ENCODE results near the gene UCN.
"Not testable (repeated sequence)": the region's sequence is repeated elsewhere in the genome, so short reads cannot be mapped to it uniquely, and the experiment has no call there.

UCN gene

GRCh38 chr2:27308359-27308881 is at the start of gene UCN:
UCN (minus strand) TSS chr2:27308445; CDS start chr2:27307895, 550 bp downstream.
- no peak for DNase-seq

- peak; percentile 98 to 99 for DNase-seq
Measured at GRCh38 chr2:27356382-27357181, 48.3 kb upstream of the UCN start, which contains the start of gene GTF3C2. GTF3C2 (minus strand) TSS chr2:27356764; CDS start chr2:27343554, 13,210 bp downstream.

- peak in 1 of 2 experiments; percentile 75 for DNase-seq
Measured at GRCh38 chr2:27356056-27356381, 47.8 kb upstream of the UCN start.

- DNase-seq, result no peak
Measured at GRCh38 chr2:27354597-27354927, 46.3 kb upstream of the UCN start.

DNA sequence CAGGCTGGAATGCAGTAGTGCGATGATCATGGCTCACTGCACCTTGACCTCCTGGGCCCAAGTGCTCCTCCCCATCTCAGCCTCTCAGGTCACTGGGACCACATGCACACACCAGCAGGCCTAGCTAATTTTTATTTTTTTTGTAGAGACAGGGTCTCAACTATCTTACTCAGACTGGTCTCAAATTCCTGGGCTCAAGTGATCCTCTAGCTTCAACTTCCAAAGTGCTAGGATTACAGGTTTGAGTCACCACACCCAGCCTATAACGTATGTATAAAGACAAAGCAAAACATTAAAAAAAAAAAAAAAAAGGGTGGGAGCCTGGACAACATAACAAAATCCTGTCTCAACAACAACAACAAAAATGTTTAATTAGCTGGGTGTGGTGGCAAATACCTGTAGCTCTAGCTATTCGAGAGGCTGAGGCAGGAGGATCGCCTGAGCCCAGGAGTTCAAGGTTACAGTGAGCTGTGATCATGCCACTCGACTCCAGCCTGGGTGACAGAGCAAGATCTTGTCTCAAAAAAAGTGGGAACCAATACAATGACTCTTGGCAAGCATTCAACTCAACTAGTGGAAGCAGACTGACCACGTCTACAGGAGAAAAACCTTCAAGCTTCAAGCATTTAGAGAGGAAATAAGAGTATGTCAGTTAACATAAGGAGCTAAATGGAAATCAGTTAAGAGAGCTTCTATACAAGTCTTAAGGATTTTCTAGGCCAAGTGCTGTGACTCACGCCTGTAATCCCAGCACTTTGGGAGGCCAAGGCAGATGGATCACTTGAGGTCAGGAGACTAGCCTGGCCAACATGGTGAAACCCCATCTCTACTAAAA is 45.7 kb upstream of the UCN start:
- DNase-seq, result no peak

DNA sequence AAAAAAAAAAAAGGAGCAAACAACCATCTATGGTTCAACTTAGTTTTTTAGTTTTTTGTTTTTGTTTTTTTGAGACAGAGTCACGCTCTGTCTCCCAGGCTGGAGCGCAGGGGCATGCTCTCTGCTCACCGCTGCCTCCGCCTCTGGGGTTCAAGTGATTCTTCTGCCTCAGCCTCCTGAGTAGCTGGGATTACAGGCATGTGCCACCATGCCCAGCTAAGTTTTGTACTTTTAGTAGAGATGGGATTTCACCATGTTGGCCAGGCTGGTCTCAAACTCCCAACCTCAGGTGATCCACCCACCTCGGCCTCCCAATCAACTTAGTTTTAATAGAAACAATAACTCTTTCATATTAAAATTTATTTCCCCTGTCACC is 45.1 kb upstream of the UCN start:
- not testable (repeated sequence) for DNase-seq

DNA sequence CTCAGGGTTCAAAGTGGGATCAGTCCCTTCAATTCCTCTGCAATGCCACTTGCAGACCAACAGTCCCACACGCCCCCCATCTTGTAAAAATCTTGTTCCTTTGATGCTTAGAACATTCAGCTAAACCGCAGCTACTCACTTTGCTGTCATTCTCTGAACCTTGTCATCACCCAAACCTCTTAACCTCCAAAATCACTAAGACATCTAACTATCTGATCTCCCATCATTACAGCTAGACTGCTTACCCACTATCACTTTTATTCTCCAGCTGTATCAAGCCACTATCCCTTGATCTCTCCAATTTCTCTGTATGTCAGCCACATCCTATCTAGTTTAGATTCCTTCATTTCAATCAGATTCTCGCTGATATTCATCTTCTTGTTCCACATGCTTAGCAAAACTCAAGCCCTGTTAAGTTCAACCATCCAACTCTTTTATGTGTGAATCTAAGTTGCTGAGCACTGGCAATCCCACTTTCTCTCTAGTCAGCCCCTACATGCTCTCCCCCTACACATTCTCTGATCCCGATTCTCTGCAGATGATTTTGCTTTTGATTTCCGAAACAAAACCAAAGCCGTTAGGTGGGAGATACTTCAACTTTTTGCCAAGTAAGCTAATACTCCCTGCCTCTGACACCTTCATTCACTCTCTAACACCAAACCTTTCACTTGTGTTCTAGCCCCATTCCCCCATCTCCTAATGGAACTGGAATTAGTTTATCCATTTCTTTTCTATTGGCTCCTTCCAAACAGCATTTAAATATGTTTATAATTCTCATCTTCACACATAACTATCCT is 43.8 kb upstream of the UCN start:
- no peak for DNase-seq

DNA sequence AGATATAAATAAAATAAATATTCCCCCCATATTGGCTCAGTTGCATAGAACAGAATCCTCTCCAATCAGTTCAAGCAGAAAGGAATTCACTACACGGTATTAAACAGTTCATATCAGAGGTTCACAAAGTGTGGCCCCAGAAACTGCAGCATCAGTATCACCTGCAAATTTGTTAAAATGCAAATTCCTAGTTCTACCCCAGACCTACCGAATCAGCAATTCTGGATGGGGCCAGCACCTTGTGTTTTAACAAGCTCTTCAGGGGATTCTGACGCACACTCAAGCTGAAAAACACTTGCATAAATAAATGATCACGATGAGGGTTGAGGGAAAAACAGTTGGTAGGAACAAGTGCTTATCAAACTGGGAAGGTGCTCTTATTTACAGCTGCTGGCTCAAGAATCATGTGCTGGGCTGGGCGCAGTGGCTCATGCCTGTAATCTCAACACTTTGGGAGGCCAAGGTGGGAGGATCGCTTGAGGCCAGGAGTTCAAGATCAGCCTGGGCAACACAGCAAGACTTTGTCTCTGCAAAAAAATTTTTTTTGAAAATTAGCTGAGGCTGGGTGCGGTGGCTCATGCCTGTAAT is 42.0 kb upstream of the UCN start:
- peak; percentile 24 to 56 for DNase-seq

- no peak for DNase-seq
Measured at GRCh38 chr2:27347641-27348040, 39.4 kb upstream of the UCN start.

DNA sequence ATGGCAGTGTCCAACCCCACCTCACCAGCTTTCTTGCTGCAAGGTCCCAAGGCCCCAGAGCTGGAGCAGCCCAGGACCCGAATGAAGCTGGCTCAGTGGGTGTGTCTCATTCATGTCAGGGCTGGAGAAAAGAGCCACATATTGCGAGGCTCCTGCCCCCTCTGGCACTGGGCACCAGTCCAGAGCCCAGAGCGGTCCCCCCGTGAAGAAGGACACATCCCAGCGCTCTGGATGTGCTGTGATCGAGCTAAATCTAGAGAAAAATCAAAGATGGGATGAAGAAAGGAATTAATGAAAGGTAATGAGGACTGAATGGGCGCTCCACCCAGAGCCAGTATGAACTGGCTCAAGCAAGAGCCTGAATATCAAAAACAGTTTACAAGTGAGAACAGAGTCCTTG is 27.9 kb upstream of the UCN start:
- no peak for DNase-seq

- no peak for DNase-seq
Measured at GRCh38 chr2:27335311-27335710, 27.1 kb upstream of the UCN start.

- no peak for DNase-seq
Measured at GRCh38 chr2:27324720-27325119, 16.5 kb upstream of the UCN start.

DNA sequence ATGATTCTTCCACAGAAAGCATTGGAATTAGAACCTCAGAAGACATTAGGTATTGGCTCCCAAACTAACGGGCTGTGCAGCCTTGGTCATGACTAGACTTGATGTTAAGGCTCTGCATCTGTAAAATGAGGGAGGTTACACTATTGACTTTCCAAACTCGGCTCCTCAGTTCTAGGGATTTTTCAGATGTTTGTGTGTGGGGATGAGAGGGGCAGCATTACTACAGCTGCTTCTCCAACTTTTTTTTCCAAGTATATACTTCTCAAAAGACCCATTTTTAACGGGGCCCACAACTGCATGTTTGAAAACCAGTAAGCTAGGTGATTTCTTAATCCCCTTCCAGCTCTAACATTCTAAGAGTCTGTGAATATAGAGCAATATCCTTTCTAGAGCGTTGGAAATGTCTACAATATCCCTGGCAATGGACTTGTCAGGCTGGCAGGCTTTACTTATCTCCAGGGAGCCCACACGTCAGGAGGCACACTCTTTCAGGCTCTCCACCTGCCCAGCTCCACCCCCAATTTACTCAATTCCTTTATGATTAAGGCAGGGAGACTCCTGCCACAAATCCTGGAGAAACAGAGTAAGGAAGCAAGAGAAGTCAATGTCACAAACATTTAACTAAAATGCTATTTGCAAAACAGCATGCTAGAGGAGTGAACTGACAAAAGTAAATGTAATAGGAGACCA is 15.5 kb upstream of the UCN start:
- DNase-seq, result no peak

- DNase-seq, result peak; percentile 78 to 93
Measured at GRCh38 chr2:27322766-27323595, 14.7 kb upstream of the UCN start, which contains the start of gene MPV17. MPV17 (minus strand) TSS chr2:27323097; CDS start chr2:27322517, 580 bp downstream.

DNA sequence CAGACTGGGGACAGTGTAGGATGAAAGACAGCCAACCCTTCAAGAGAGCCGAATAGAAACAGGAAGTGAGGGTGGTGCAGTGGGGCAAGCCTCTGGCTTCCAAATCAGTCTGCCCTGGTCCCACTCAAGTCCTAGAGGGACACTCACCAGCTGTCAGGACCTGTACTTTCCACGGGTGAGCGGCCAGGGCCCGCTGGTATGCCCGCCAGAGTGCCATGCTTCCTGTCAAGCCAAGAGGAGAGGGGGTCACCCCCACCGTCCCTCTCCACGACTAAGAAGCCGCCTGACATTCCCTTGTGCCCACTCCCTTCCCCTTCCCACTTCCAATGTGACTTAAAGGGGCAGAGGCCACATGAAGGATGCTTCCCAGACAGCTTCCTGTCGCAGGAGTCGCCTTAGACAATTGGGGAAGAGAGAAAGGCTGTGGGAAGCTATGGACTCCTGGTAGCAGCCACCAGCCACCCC is 14.1 kb upstream of the UCN start:
- no peak for DNase-seq

DNA sequence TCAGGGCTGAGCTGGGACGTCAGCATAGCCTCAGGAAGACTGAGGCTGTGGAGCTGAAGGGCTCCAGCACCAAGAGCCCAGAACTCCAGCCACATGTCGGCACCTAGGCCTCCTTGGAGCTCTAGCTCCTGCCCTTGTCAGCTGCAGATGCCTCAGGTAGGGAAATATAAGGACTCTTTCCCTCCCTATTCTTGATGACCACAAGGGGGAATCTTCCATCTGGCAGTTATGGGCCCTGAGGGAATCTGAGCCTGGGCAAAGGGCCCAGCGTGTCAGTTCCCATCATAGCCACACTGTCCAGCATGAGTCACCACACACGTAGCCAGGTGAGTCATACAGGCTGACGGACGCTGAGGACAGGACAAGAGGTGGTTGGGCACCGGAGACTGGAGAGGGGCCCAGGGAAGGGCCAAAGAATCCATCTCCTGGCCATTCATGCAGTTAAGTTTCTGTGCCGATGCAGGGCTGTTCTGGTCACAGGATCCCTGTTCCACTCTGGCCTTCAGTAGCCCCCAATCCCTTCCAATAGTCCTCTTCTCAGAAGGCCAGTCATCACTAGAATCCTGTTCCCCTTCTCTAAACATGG is 12.8 kb upstream of the UCN start:
- DNase-seq, result peak in 1 of 2 experiments; percentile 12

DNA sequence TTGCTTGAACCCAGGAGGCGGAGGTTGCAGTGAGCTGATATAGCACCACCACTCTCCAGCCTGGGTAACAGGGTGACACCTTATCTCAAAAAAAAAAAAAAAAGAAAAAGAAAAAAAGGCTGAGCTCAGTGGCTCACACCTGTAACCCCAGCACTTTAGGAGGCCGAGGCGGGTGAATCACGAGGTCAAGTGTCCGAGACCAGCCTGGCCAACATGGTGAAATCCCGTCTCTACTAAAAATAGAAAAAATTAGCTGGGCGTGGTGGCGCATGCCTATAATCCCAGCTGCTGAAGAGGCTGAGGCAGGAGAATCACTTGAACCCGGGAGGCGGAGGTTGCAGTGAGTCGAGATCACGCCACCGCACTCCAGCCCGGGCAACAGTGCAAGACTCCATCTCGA is 11.6 kb upstream of the UCN start:
- DNase-seq, result not testable (repeated sequence)

DNA sequence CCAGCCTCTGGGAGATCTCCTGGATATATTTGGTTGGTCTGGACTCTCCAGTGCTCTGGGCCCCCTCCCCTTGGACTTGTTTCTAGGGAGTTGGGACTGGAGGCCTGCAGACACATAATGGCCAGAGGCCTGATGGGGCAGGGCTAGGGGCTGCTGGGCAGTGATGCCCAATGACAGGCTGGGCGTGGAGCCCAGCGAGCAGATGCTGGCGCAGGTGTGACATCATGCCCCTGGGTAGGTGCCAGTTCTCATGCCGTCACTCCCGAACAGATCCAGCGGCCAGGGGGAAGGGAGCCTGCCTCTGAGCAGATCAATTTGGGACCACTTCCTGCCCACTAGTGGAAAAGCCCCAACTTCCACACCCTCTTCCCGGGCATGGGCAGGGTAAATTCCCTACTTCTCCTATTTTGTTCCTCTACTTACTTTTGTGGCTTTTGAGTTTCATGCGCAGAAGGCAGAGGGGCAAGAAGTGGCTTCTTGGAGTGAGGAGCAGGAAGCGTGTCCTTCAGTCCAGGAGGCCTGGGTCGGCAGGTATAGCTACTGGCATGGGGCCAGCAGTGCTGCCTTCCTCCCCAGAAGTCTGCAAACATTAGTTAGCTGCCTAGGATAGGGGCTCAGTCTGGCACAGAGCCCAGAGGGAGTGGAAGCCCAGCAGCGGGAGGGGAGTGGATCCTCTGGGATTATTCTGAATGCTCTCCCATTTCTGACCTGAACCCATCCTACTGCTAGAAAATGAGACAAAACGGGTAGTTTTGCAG is 8.6 kb upstream of the UCN start:
- DNase-seq, result no peak

DNA sequence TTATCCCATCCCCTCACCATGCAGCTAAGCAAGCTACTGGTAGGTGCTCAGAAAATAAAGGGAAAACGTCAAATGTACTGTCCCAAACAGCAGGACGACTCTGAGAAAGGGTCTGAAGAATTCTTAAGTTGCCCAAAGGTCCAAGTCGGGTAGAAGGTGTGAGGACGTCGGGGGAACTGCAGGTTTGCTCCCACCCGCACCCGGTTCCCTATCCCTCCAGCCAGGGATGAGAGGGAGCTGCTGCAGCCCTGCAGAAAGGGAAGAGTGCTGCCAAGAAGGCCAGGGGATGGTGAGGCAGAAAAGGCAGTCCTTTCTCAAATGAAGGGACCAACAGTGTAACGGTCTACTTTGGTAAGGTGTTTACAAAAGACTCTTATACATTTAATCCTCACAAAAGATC is 6.9 kb upstream of the UCN start:
- DNase-seq, result no peak

- DNase-seq, result no peak
Measured at GRCh38 chr2:27314709-27315108, 6.5 kb upstream of the UCN start.

All from NCI-H526 (cell line).